GM21381 (cell line): ENCODE data around the gene MEIOSIN.
"Not testable (repeated sequence)": the region's sequence is repeated elsewhere in the genome, so short reads cannot be mapped to it uniquely, and the experiment has no call there.

Experiments used
- ATAC-seq: cut with Tn5 transposase; IDR thresholded peaks from one replicate; pipeline ENCODE4 v1.9.1; 2021; ENCODE audit warnings: mild to moderate bottlenecking, moderate library complexity; ENCODE audit not compliant: unreplicated experiment

The MEIOSIN gene

GRCh38 chr19:45798995-45799517 lies 65.8 kb downstream of the MEIOSIN start:
- ATAC-seq, result no peak

DNA sequence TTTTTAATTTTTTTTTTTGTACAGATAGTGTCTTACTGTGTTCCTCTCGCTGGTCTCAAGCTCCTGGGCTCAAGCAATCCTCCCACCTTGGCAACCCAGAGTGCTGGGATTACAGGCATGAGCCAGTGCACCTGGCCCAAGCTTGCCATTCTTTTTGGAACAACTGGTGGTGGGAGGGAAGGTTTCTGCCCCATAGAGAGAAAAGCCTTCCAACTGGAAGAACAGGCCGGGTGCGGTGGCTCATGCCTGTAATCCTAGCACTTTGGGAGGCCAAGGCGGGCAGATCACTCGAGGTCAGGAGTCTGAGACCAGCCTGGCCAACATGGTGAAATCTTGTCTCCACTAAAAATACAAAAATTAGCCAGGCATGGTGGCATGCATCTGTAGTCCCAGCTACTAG lies 66.3 kb downstream of the MEIOSIN start:
- ATAC-seq, result not testable (repeated sequence)

- no peak for ATAC-seq
Measured at GRCh38 chr19:45800070-45800553, 66.9 kb downstream of the MEIOSIN start.

DNA sequence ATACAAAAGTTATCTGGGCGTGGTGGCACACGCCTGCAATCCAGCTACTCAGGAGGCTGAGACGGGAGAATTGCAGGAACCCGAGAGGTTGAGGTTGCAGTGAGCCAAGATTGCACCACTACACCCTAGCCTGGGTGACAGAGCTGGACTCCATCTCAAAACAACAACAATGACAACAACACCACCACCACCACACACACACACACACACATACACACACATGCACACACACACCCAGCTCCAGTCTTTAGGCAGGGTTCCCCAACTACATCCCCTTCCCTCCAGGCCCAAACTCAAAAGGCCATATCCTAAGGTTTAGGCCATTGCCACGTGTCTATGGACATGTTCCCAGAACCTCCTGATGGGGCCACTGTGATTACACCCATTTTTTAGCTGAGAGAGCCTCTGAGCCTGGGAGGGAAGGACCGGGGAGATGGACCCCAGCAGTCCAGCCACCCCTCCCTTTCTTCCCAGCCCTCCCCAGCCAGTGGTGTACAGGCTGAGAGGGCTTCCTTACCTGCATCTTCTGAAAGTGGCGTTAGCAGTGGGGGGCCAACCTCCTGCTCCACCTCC lies 68.5 kb downstream of the MEIOSIN start:
- no peak for ATAC-seq

DNA sequence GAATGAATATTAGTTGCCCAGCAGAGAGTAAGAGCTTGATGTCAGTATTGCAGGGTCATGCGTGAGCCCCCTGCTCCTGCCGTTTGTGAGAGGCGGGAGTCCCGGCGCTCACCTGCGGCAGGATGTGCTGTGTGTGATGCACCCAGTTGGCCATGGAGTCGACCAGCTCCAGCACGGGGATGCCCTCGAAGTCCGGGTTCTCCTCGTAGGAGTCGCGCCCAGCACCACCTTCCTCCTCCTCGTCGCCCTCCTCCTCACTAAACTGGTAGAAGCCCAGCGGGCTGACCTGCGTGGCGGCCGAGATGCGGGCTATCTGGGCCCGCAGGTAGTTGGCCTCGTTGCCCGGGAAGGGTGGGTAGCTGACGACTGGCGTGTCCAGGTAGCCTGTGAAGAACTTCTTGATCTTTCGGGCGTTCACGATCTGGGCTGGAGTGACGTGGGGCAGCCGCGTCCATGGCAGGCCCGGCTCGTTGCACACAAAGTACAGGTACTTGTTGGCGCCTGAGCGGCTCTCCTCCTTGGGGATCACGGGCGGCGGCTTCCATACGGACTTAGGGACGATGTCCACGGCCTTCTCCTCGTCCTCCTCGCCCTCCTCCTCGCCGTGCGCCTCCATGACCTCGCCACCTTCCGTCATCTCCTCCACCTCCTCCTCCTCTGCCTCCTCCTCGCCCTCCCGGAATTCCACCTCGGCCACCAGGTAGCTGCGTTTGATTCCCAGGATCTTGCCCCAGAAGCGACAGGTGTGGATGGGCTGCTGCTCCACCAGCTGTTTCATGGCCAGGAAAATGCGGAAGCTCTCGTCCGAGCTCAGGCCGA lies 71.1 kb downstream of the MEIOSIN start:
- no peak for ATAC-seq

DNA sequence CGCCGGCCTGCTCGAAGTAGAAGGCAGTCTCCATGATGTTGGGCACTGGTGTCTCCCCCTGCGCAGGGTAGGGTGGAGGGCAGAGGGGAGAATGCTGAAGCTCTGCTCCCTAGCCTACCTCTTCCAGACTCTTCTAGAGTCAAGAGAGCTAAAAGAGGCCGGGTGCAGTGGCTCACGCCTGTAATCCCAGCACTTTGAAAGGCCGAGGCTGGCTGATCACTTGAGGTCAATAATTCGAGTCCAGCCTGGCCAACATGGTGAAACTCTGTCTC lies 71.7 kb downstream of the MEIOSIN start:
- no peak for ATAC-seq

DNA sequence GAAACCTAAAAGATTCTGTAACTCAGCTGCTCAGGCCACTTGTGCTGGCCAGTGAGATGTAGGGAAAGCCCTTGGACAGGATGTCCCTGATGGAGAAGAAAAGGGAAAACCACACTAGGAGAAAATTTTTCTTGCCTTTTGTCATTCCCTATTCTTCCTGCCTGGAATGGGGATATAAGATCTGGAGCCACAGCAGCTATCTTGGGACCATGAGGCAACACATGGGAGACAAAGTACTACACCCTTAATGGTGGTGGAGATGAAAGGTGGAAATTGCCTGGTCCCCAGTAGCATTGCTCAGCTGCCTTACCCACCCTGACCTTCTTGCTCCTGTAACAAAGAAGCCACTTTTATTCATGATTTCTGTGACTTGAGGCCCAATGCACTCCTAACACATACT lies 72.5 kb downstream of the MEIOSIN start:
- no peak for ATAC-seq

DNA sequence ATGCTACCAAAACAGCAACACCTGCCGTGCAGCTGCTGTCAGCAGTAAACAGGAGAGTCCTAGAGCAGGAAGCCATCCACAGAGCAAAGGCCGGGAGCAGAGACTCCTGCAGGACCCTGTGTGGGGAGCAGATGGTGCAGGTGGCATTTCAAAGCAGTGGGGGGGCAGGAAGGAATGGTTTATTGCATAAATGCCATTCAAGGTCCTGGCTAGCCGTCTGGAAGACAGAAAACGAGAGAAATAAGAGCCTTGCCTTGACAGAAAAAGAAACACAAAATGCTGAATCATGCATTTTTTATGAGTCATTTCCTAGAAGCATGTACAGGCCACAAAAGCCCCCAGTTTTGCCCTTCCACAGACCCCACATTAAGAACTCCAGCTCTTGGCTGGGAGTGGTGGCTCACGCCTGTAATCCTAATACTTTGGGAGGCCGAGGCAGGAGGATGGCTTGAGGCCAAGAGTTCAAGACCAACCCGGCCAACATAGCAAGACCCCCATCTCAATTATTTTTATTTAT lies 76.5 kb downstream of the MEIOSIN start:
- ATAC-seq, result no peak

DNA sequence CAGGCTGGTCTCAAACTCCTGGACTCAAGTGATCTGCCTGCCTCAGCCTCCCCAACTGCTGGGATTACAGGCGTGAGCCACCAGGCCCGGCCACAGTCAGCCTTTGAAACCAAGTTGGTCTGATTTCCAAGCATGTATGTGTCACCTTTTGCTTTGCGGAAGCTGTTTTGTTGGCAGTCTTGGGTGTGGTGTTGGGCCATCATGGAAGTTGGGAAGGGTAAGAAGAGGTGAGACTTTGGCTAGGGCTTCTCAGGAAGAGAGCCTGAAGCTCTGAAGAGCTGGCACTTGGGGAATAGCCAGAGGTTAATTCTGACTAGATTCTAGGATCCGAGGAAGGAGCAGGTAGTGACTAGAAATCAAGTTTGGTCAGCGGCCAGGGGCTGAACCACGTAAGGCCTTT lies 79.1 kb downstream of the MEIOSIN start:
- no peak for ATAC-seq
